Adrenal gland (tissue), 5 donors: ENCODE results near the gene STOM.

Experiments used
- CTCF ChIP-seq, 6 experiments: fragments of 450-650 bp in 4 of 6; fragments of 200-600 bp in 2 of 6; sonication (generic) in 1 of 6; IDR thresholded peaks; 1 replicate in 5 of 6; 2 replicates in 1 of 6; pipeline versions ENCODE4 v1.5.1 to v1.8.0; 2016 to 2021; ENCODE audit warnings: antibody characterized with exemption in 6 of 6, mild to moderate bottlenecking in 2 of 6, moderate library complexity in 1 of 6
- POLR2A ChIP-seq, 2 donors: fragments of 450-650 bp; IDR thresholded peaks; one replicate each; pipeline ENCODE4 v1.6.1; 2017; ENCODE audit warnings: antibody characterized with exemption in 2 of 2, mild to moderate bottlenecking in 2 of 2, moderate library complexity in 1 of 2
- donor health status: DM: no; HTN: no; CAD: no.

DNA sequence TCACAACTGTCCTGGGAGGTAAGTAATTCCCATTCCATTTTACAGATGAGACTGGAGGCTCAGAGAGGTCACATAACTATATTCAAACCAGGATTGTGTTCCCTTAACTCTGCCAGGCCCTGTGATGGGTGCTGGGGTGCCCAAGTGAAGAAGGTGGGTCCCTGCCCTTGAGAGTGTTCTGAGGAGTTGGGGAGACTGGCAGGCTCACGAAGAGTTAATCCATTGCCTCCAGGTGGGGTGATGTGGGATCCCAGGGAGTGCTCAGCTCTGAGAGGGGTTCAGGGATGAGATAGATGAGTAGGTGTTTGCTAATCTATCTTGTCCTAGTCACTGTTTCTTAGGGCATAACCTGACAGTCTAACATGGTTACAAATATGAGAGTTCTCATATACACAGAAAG lies 65.3 kb downstream of the STOM start:
- no peak for TF ChIP-seq CTCF (IDR thresholded peaks at IDR 0.05)
- no peak for TF ChIP-seq POLR2A (IDR thresholded peaks at IDR 0.05)
